T1000 (cell line): ENCODE data around the gene TNS3.

Source experiments
- DNase-seq: peaks from one replicate; lab custom pipeline; 2025; ENCODE audit warnings: mixed read lengths; lab: John Stamatoyannopoulos, UW

TNS3 gene

DNA sequence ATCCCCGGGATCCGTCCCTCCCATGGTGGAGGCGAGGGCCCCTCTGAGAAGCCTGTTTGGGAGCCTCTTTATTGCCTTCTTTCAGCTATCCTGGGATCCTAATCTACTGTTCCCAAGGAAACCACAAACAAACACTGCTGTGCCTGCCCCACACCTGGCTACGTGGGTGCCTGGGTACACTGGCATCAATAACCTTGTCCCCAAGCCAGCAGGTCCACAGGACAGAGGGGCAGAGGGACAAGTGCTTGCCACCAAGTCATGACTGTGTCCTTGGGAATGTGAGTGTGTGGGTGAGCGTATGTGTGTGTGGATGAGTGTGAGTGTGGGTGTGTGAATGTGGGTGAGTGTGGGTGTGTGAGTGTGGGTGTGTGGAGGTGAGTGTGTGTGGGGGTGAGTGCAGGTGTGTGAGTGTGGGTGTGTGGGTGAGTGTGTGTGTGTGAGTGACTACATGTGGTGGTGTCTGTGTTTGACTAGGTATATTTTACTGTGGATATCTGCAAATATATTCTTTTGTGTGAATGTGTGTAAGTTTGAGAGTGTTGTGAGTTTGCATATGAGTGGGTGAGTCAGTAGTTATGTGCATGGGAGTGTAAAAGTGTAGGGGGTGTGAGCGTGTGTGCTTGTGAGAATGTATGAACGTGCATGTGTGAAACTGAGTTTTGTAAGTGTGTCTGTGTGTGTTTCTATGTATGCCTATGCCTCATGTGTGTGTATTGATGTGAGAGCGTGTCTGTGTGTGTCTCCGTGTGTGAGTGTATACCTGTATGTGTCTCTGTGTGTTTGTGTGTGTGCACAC, 96.1 kb downstream of the TNS3 start:
- no peak for DNase-seq

DNA sequence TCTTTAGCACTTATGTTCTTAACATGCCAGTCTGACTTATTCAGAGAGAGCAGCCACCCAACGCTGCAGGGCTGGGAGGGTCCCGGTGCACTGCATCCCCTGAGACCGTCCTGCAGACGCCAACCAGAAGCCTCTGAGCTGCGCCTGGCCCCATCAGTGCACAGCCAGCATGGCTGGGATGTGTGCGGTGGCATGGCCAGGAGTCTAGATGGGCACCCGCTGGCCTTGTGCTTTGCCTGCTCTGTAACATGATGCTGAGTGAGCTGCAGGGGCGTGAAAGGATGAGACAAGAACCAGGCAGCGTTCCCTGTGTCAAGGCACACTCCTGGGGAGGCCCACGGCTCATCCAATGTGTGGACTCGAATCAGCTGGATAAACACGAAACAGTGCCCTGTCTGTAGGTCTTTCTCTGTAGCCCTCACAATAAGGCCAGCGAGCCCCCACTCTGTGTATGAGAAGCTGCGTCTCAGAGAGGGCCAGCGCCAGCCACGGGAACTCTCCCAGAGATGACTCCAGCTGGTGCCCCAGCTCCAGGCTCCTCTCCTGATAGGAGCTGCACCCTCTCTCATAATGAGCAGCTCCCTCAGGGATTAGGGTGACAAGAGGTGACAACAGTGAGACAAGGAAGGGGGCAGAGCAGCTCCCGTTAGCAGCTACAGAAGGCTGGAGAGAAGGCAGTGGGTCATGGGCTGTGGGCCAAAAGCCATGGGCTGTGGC, 96.8 kb downstream of the TNS3 start:
- no peak for DNase-seq

DNA sequence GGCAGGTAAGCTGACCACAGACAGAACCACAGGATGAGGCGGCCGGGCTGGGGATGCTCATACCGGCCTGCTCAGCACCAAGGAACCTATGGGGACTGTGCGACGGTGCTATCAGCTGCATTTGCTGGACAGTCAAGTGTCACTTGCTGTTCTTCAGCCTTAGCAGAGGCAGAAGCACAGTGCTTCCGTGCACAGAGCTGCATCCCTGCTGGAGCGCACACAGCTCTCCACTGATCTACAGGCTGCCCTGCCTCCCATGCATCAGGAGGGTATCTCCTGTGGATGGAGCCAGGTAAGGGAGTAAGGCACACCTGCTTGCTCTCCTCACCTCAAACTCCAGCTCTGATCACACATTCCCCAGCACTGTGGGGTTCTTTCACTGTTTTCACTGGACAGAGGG, 97.5 kb downstream of the TNS3 start:
- DNase-seq: no peak

DNA sequence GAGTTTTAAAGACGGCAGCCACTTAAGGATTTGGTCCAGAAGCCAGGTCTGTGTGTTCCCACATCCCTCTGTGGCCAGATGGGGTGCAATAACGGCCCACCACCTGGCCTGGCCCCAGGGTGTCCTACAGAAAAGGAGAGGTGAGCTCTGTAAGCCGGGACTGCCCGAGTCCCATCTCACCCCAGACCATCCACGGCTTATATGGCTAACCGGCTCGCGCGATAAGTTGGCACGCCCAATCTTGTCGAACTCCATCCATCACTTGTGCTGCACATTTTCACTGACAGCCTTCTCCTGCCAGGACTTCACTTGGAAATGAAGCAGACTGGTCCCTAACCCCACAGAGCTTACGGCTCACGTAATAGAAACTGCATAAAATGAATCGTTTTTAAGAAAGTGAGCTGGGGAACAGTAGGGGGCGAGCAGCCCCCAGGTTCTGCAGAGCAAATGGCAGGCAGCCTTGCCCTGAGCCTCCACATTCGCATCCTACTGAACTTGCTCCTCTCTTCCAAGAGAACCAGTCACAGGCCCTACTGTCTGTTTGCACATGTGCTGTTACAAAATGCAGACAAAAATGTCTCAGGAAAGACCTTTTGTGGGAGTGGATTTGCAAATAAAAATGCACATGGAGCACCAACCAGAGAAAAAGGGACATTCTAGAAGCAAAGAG, 98.2 kb downstream of the TNS3 start:
- no peak for DNase-seq

DNA sequence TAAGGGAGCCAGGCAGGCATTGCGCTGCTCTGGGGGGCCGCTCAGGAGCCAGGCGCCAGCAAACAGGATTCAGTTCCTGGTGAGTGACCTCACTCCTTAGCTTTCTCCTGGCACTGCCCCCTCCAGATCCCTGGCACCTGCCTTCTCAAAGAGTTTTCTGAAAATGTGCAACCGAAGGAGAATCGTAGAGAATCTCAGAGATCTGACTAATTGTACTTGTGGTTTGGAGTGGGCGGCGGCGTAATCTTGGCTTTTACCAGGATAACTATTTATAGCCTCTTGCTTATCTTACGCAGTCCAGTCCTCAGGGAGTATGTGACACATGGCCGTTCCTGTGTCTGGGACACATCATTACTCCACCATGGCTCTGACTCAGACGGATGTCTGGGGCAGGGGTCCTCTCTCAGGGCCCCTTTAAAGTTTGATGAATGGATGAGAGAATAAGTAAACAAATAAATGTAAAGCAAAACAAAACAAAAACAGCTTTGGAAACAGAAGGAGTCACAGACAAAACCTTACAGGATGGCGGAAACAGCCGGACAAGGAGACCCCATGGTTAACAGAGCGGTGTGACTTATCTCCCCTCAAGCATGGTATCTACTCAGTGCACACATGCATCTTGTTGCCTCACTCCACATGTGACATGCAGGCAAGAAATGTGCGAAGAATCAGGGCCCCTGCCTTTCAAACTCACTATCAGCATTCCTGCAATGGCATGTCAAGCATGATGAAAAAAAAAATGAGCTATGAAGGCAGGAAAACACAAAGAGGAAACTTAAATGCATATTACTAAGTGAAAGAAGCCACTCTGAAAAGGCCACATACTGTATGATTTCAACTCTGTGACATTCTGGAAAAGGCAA, 99.7 kb downstream of the TNS3 start:
- DNase-seq: peak; percentile 66

DNA sequence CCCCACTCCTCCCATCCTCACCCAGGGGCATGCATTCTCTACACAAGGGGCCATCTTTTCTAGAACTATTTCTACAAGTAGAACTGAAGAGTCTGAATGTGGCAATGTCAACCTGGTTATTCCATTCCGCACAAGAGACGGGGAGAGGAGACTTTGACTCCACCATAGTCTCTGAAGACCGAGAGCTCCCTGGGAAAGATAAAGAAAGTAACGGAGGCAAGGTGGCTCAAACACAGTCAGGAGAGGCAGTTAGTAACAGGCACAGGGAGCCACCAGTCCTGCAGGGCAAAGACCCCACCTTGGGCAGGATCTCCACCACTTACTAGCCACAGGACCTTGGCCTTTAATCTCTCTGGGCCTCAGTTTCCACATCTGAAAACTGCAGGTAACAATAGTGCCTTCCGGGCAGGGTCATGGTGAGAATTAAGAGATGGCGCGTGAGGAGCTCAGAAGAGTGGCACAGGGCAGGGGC, 100.3 kb downstream of the TNS3 start:
- DNase-seq: no peak

DNA sequence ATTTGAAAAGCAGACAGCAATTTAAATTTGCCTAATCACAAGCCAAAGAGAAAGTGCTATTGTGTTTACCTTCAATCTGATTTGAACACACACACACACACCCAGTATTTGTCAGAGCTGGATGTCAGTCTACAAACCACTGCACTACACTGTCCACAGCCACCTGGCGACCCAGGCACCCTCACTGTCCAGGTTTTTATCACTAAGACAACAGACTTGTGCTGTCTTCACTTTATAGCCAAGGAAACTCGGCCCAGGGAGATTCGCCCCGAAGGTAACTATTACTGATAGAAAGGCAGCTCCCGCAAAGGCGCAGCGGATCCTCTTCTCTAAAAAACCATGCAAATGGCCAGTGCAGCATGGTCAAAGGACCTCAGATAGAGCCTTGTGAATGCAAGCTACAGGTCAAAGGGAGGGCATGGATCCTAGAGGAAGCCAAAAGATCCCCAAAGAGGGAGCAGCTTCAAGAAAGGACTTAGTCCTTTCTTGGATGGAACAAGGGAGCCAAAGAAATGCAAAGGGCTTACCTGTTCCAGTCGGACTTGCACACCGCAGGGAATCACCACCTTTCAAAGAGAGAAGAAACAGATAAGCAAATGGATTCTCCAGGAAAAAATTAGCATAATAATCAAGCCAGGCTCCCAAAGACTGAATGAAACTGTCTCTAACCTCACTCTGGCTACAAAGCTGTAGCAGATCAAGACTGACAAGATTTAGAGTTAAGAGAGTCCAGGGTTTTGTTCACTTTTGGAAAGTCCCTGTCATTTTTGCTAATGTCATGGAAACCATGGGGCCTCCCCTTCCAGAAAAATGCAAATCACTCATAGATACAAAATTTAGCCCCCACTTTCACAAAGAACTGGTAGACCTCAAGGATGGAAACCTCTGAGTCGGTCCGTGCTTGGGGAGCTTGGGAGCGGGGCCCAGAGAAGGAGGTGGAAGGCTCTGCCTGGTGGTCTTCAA, 101.1 kb downstream of the TNS3 start:
- DNase-seq: no peak

DNA sequence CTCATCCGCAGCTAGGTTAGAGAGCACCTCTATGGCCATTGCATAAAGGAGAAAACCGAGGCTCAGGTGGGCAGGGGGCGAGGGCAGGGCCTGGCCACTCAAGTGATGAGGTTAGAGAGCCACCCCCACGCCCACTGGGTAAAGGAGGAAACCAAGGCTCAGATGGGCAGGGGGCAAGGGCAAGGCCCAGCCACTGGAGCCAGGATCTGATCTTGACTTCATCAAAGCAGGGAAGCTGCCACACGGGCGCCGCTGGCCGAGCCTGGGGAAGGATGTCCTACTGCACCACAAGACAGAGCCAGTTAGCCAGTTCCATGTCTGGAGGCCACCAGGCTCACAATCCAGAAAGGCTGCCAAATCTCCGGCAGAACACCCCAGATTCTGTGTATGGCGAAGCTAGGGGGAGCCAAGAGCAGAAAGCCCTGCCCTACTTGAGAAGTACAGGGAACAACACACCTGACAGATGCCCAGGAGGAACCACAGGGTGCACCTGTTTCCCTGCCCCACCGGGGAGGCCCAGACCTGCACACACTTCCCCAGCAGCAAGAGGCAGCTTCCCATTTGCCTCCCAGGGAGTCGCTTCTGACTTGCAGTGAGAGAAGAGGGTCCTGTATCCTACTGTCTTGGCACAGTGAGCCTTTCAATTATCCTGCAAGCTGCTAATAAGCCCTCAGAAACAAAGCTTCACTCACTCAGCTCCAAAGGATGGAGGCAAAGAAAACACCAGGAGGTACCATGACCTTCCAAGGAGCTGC, 101.9 kb downstream of the TNS3 start:
- DNase-seq: no peak

DNA sequence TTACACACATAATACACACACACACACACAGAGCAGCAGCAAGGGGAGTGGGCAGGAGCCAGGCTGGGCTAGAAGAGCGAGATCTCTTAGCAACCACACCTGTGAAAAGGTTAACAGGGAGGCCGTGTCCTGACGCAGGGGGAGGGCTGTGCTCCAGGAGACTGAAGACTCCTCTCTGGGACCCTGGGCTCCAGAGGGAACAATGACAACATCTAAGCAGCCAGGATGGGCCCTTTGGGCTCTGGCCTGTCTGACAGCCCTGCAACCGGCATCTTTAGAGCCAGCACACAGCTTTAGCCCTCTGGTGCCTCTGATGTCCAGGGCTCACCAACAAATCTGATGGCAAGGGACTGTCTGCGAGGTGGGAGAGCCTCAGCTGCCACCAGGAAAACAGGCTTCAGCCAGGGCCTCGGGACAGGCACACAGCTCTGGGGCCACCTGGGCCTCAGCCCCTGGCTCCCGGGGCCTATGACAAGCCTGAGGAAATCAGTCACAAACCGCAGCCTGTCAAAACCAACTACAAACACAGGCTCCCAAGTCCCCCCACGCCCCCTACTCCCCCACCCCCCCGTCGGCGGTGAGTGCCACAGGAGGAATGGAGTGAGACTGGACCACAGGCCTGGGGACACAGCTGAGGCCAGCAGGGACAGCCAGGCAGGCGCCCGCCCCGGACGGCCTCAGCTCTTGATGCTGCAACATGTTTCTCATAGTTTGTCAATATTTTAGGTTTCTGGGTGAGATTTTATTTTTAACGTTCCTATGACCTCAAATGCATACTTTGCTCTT, 102.8 kb downstream of the TNS3 start:
- no peak for DNase-seq

DNA sequence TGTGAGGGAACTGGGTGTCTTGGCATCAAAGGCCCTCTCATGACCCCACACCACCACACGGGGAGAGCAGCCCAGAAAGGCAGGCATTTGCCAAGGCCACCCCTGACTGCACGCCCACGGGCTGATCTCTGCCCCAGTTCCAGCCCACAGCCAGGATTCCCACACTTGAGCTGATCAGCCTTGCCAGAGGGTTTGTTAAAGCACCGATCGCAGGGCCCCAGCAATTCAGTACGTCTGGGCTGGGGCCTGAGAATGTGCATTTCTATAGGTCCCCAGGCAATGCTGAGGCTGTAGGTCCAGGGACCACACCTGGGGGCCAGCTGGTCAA, 103.9 kb downstream of the TNS3 start:
- DNase-seq: no peak

DNA sequence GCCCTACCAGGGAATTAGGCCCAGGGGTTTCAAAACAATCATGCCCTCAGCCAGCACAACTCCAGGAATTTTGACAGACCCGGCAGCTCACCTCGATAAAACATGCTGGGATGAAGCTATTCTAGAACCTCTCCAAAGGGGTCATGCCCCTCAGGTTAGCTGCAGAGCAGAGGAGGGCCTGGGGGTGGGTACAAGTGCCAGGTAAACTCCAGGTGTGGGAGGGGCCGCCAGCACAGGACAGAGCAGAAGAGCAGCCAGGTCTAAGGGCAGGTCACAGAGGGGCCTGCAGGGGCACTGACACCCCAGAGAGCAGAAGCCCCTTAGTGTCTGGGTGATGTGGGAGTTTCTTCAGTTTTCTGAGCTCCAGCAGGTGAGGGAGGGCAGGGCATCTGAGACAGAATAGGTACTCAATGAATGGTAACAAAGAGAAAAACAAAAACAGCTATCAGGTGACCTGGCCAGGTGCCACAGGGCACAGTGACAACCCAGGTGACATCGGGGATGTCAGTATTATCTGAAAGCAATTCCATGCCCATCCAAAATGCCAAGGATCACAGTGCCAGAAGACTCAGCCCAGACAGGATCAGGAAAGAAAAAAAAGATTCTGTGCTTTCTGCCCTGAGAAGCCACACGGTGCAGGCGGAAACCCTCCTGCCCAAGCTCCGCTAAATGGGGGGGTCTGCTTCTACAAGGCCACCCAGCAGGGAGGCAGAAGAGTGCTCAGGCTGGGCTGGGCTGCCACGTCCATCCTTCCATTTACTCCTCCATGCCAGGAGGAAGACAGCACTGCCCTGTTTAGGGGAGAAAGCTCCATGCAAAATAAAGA, 104.5 kb downstream of the TNS3 start:
- no peak for DNase-seq

DNA sequence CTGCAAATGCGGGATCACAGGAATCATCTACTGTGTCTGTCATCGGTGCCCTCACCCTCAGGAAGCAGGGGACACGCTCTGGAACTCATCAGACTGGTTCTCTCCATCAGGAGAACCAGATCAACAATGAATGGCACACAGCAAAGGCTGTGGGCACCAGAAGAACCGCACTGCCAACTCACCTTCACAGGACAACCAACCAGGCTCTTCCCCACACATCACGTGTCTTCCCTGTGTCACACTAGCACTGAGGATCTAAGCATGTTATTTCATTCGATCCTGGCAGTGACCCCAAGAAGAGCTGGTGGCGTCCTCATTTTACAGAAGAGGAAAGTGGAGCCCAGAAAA, 106.1 kb downstream of the TNS3 start:
- no peak for DNase-seq

DNA sequence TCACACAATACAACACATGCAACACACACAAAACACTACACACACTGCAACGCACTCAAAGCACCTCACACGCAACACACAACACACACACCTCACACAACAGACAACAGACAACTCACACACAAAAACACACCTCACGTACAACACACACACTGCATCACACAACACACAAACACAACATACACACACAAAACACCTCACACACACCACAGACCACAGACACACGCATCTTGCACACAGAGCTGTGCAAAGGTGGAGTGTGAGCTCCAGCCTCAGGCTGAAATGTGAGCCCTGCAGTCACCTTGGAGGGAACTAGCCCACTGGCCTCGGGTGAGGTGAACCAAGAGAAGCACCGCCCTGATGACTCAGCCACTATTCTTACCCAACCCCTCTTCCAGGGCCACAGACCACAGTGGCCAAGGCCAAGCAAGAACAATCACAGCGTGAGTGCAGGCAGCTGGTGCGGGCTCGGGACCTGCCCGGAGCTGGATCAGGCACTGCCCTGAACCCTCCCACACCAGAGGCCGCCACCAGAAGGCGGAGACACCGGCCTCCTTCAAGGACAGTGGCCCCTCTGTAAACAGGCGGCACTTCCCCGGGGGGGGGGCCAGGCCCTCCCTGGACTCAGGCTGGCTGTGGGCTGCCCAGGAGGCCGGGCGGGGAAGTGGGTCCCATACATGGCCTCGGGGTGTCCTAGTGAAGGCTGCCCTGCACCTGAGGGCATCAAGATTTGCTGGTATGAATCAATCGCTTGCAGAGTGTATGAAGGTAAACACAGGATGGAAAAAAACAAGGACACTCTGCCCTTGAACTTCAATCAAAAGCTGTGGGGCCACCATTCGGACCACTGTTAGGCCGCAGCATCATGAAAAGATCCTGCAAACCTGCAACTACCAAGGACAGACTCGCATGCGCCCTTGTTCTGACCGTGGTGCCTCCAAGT, 106.7 kb downstream of the TNS3 start:
- DNase-seq: peak; percentile 78

DNA sequence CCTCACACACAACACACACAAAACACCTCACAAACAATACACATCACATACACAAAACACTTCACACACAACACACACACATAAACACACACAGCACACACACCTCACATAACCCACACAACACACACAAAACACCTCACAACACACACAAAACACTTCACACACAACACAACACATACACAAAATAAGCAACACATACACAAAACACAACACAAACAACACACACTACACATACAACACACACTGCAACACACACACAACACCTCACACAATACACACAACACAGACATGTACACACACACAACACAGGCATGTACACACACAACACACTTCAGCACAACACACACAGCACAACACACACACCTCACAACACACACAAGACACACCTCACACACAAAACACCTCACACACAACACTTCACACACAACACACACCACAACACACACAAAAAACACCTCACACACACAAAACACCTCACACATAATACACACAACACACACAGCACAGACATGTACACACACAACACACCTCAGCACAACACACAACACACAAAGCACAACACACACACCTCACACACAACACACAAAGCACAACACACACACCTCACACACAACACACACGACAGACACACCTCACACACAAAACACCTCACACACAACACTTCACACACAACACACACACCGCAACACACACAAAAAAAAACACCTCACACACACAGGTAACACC, 107.5 kb downstream of the TNS3 start:
- no peak for DNase-seq

DNA sequence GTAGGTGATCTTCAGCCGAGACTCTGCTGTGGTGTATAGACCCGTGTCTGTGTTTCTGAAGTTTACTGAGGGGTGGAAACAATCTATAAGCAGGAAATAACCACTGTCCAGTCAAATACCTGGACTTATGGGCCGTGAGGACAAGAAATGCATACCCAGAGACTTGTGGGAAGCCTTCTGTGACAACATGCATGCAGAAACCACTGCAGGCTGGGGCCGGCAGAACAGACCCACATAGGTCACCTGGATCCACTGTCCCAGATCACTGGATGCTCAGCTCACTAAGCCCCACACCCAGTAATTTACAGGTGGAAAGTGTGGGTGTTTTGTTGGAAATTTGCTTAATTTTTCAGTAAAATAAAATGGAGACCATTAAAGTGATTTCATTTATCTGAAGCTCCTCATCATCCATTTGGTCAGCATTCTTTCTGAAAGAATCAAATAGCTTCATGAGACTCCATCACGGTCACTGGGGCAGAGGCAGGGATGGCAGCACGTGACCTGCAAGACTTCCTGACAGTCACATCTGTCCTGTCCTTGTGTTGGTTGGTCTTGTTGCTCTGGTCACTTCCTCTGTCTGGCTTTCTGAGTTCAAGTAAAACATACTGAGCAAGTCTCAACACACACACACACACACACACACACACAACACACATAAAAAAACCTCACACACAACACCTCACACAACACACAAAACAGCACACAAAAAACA, 108.3 kb downstream of the TNS3 start:
- DNase-seq: no peak
